Lung (tissue), 12 donors: Measurements from ENCODE around the gene ERC2. TPM values are rescaled to one million over a fixed set of nuclear protein-coding genes. Genes with fewer than 3 reads are reported as not detected.

Experiments used
- ATAC-seq: fragments of 200-7000 bp; cut with Tn5 transposase; one replicate; pipeline ENCODE4 v1.9.1; 2020; ENCODE audit warnings: moderate number of reproducible peaks; ENCODE audit not compliant: insufficient read depth, low FRiP score
- DNase-seq, 3 donors: peaks; one replicate each; pipeline ENCODE4 v3.0.0-alpha.2; 2013 to 2017
- H3K27ac ChIP-seq, 2 donors: one replicate each; pipeline ENCODE4 v1.5.1; 2013; ENCODE audit warnings: mild to moderate bottlenecking in 2 of 2, moderate library complexity in 2 of 2, control low read depth in 1 of 2, inconsistent platforms in 1 of 2, low read depth in 1 of 2, low read length in 1 of 2
- H3K27me3 ChIP-seq, 3 donors: one replicate each; pipeline ENCODE4 v1.5.1; 2013; ENCODE audit warnings: low read length in 2 of 3; ENCODE audit not compliant: control insufficient read depth in 3 of 3, insufficient read depth in 3 of 3
- H3K36me3 ChIP-seq, 4 donors: one replicate each; pipeline ENCODE4 v1.5.1; 2013; ENCODE audit warnings: low read length in 4 of 4, mild to moderate bottlenecking in 1 of 4, moderate library complexity in 1 of 4; ENCODE audit not compliant: control insufficient read depth in 4 of 4, insufficient read depth in 4 of 4
- H3K4me1 ChIP-seq, 5 donors: one replicate each; pipeline ENCODE4 v1.5.1; 2013; ENCODE audit warnings: low read length in 5 of 5, mild to moderate bottlenecking in 2 of 5, moderate library complexity in 1 of 5; ENCODE audit not compliant: control insufficient read depth in 5 of 5, insufficient read depth in 5 of 5
- H3K4me3 ChIP-seq: one replicate; pipeline ENCODE4 v1.5.1; 2013; ENCODE audit warnings: mild to moderate bottlenecking, control low read depth, moderate library complexity
- H3K9ac ChIP-seq, 2 donors: one replicate each; pipeline ENCODE4 v1.5.1; 2013; ENCODE audit warnings: low read length in 2 of 2, control low read depth in 1 of 2; ENCODE audit not compliant: insufficient read depth in 1 of 2
- H3K9me3 ChIP-seq, 4 donors: one replicate each; pipeline ENCODE4 v1.5.1; 2013; ENCODE audit warnings: low read length in 3 of 4, mild to moderate bottlenecking in 1 of 4, moderate library complexity in 1 of 4; ENCODE audit not compliant: control insufficient read depth in 4 of 4, insufficient read depth in 3 of 4
- CTCF ChIP-seq: IDR thresholded peaks from 2 replicates; pipeline ENCODE4 v1.5.1; 2012; ENCODE audit warnings: mild to moderate bottlenecking; ENCODE audit errors: control extremely low read depth, extremely low read depth
- WGBS, 2 donors: extraction: QIAGEN DNeasy Blood & Tissue Kit; methylation state at CpG; one replicate each; pipeline ENCODE4 v1.1.7; 2013; 5-methylcytosine and 5-hydroxymethylcytosine counted together
- polyA plus RNA-seq, 2 donors: library from polyadenylated mRNA; stranded (reverse); fragments of 200-250 nt; gene quantifications; one replicate each; pipeline ENCODE4 v1.2.1, GENCODE V29; 2013
- total RNA-seq, 2 donors: library from RNA; depleted of rRNA in 1 of 2; stranded (reverse); fragments of >200 nt in 1 of 2; gene quantifications; one replicate each; pipeline ENCODE4 v1.2.1, GENCODE V29; 2014 to 2021
- donor health status: control.
- donor health status: control.
- donor health status: Bipolar disorder and iron deficiency.
- donor health status: healthy.
- donor health status: DM: yes; HTN: yes; CAD: no.

ERC2 gene
- total and polyA plus RNA-seq, 4 donors: 0.20 to 3.5 (median 0.97) TPM

- ATAC-seq (no peak), DNase-seq (no peak)
- Histone ChIP-seq H3K4me3 (no peak overlapping the region), H3K27me3 (no peaks in the 10 kb centered on the region), H3K27ac (no peak overlapping the region), H3K9me3 (peaks cover 0 to 4% (median 2%) of the 10 kb centered on the region in 4 donors), H3K4me1 (peaks cover 0 to 5% (median 0%) of the 10 kb centered on the region in 5 donors), H3K9ac (no peak overlapping the region), H3K36me3 (no peaks in the 10 kb centered on the region)
- WGBS, 2 donors: 46 to 55% methylated on average over 1 of the region's 1 CpG
- no peak for TF ChIP-seq CTCF
These were observed 349.3 kb downstream of the ERC2 start for GRCh38 chr3:56118968-56119367.

- 41 to 65% methylated on average over 2 of the region's 2 CpGs for WGBS, 2 donors
- no peaks in the 10 kb centered on the region for H3K27me3 ChIP-seq
- H3K36me3 ChIP-seq: no peaks in the 10 kb centered on the region
- H3K4me1 ChIP-seq: peaks cover 0 to 18% (median 0%) of the 10 kb centered on the region in 5 donors
- H3K4me3 ChIP-seq: no peak overlapping the region
- H3K9me3 ChIP-seq: peaks cover 0 to 4% (median 2%) of the 10 kb centered on the region in 4 donors
- DNase-seq (no peak), ATAC-seq (no peak)
- H3K9ac ChIP-seq: no peak overlapping the region
- H3K27ac ChIP-seq: no peak overlapping the region
- no peak for TF ChIP-seq CTCF
These were observed 352.6 kb downstream of the ERC2 start for GRCh38 chr3:56115698-56116097.

- H3K27ac ChIP-seq: no peak overlapping the region
- peaks cover 0 to 18% (median 0%) of the 10 kb centered on the region in 5 donors for H3K4me1 ChIP-seq
- no peaks in the 10 kb centered on the region for H3K27me3 ChIP-seq
- H3K9me3 ChIP-seq: peaks cover 0 to 4% (median 2%) of the 10 kb centered on the region in 4 donors
- H3K9ac ChIP-seq: no peak overlapping the region
- WGBS, 2 donors: 81 to 86% methylated on average over 2 of the region's 2 CpGs
- ATAC-seq: no peak
- H3K36me3 ChIP-seq: no peaks in the 10 kb centered on the region
- no peak for DNase-seq
- no peak overlapping the region for H3K4me3 ChIP-seq
- TF ChIP-seq CTCF: no peak
These were observed 353.1 kb downstream of the ERC2 start for GRCh38 chr3:56115199-56115598.

DNA sequence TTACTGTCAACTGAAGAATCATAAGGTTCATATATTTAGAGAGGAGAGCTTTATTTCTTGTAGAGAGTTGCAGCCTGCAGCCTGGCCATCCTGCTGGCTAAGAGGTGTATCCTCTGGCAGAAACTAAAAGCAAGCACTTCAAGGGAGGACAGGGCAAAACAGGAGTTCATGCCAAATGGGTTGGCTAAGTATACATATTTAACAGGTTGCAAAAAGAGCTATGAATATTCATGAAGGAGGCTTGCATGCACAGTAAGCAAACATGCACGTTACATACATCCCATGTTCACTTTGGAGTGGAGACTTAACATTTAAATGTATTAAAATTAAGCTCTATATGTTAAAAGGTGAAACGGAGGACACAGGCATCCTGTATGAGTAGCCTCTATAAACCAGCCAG lies 354.4 kb downstream of the ERC2 start:
- no peak overlapping the region for H3K27ac ChIP-seq
- peaks cover 0 to 4% (median 2%) of the 10 kb centered on the region in 4 donors for H3K9me3 ChIP-seq
- no peak overlapping the region for H3K4me3 ChIP-seq
- H3K9ac ChIP-seq: no peak overlapping the region
- 80 to 91% methylated on average over 2 of the region's 2 CpGs for WGBS, 2 donors
- no peak for TF ChIP-seq CTCF
- H3K4me1 ChIP-seq: peaks cover 0 to 13% (median 0%) of the 10 kb centered on the region in 5 donors
- no peak for ATAC-seq
- no peak for DNase-seq
- H3K27me3 ChIP-seq: no peaks in the 10 kb centered on the region
- H3K36me3 ChIP-seq: no peaks in the 10 kb centered on the region
